NT2/D1 (cell line): ENCODE measurements around the gene IGSF22.

ENCODE experiments used
- SUZ12 ChIP-seq: IDR thresholded peaks from 2 replicates; pipeline ENCODE4 v1.6.1; 2011; ENCODE audit not compliant: insufficient read length, insufficient read depth; ENCODE audit errors: extremely low read depth
- YY1 ChIP-seq: IDR thresholded peaks from 2 replicates; pipeline ENCODE4 v1.6.1; 2011; ENCODE audit not compliant: insufficient read length, insufficient read depth
- ZNF274 ChIP-seq: IDR thresholded peaks from 2 replicates; pipeline ENCODE4 v1.6.1; 2011; ENCODE audit warnings: mild to moderate bottlenecking, low read depth, low read length

DNA sequence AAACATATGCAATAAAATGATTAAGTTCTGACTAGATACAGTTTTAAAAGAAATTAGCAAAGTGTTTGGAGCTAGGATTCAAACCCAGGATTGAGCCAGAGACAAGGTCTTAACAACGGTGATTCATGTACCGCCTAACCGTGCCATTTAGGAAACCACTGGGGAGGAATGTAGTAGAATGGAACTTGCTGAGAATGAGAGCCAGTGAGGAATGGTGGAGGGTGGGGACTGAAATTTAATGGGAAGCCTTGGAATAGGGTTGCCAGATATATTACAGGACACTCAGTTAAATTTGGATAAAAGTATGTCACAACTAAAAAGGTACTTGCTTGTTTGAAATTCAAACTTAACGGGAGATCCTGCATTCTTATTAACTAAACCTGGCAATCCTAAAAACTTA is 57.9 kb downstream of the IGSF22 start:
- TF ChIP-seq ZNF274 (no peak), YY1 (no peak), SUZ12 (no peak)
